GM19455 (cell line): Measurements from ENCODE around the gene FXYD7.

ENCODE experiments used
- ATAC-seq: cut with Tn5 transposase; IDR thresholded peaks from one replicate; pipeline ENCODE4 v1.9.1; 2021; ENCODE audit not compliant: unreplicated experiment

The FXYD7 gene

GRCh38 chr19:35109395-35110112 is 33.5 kb upstream of the FXYD7 start:
- ATAC-seq = no peak

GRCh38 chr19:35110974-35111373 is 32.1 kb upstream of the FXYD7 start:
- ATAC-seq = no peak

- ATAC-seq = no peak
Measured at GRCh38 chr19:35112995-35113688, 29.9 kb upstream of the FXYD7 start.

GRCh38 chr19:35114353-35115176 is 28.5 kb upstream of the FXYD7 start:
- ATAC-seq = no peak

- ATAC-seq = no peak
Measured at GRCh38 chr19:35115177-35115951, 27.7 kb upstream of the FXYD7 start, which contains the start of gene FXYD3. FXYD3 (plus strand) TSS chr19:35115823; CDS start chr19:35119377, 3,554 bp downstream.

- no peak for ATAC-seq
Measured at GRCh38 chr19:35116072-35116801, 26.8 kb upstream of the FXYD7 start.

GRCh38 chr19:35117116-35117515 is 25.9 kb upstream of the FXYD7 start:
- no peak for ATAC-seq

GRCh38 chr19:35117799-35118198 is 25.3 kb upstream of the FXYD7 start:
- no peak for ATAC-seq

- no peak for ATAC-seq
Measured at GRCh38 chr19:35118268-35119020, 24.6 kb upstream of the FXYD7 start.

- ATAC-seq = no peak
Measured at GRCh38 chr19:35119091-35119490, 24.0 kb upstream of the FXYD7 start.

GRCh38 chr19:35119578-35120155 is 23.4 kb upstream of the FXYD7 start:
- ATAC-seq = no peak

- ATAC-seq = no peak
Measured at GRCh38 chr19:35120492-35120891, 22.6 kb upstream of the FXYD7 start.

- no peak for ATAC-seq
Measured at GRCh38 chr19:35120898-35121297, 22.2 kb upstream of the FXYD7 start.

- ATAC-seq = no peak
Measured at GRCh38 chr19:35122687-35123551, 20.1 kb upstream of the FXYD7 start.

- no peak for ATAC-seq
Measured at GRCh38 chr19:35123573-35123972, 19.5 kb upstream of the FXYD7 start.

- peak; percentile 72 for ATAC-seq
Measured at GRCh38 chr19:35124098-35125060, 18.7 kb upstream of the FXYD7 start.

GRCh38 chr19:35125270-35125717 is 17.8 kb upstream of the FXYD7 start:
- no peak for ATAC-seq
